NCI-H146 treated with DMSO at 0.1 percent for 48 hours (cell line): Measurements from ENCODE around the gene MPV17L2.

Experiments used
- DNase-seq: peaks from one replicate; lab custom pipeline; 2025; ENCODE audit not compliant: unreplicated experiment; lab: John Stamatoyannopoulos, UW

Gene MPV17L2

GRCh38 chr19:18214779-18215433 is 21.9 kb downstream of the MPV17L2 start:
- DNase-seq: no peak

- DNase-seq: no peak
Observed at GRCh38 chr19:18216789-18217188, 23.8 kb downstream of the MPV17L2 start.

- no peak for DNase-seq
Observed at GRCh38 chr19:18218159-18218558, 25.1 kb downstream of the MPV17L2 start.

GRCh38 chr19:18218600-18218999 is 25.6 kb downstream of the MPV17L2 start:
- DNase-seq: no peak

GRCh38 chr19:18219911-18220631 is 27.1 kb downstream of the MPV17L2 start:
- DNase-seq: no peak

- DNase-seq: peak; percentile 58
Observed at GRCh38 chr19:18220632-18221275, 27.7 kb downstream of the MPV17L2 start.

- DNase-seq: no peak
Observed at GRCh38 chr19:18221815-18222725, 29.1 kb downstream of the MPV17L2 start.

GRCh38 chr19:18223860-18224524 is 31.0 kb downstream of the MPV17L2 start:
- peak; percentile 48 for DNase-seq

GRCh38 chr19:18224525-18225354 is 31.7 kb downstream of the MPV17L2 start:
- DNase-seq: peak; percentile 97

- DNase-seq: no peak
Observed at GRCh38 chr19:18225355-18225701, 32.3 kb downstream of the MPV17L2 start.

GRCh38 chr19:18225702-18226468 is 32.9 kb downstream of the MPV17L2 start, which contains the start of gene PDE4C:
Gene PDE4C, minus strand, starts transcription at chr19:18226438. Its CDS starts 23 bp downstream, at chr19:18226415.
- no peak for DNase-seq

GRCh38 chr19:18226956-18227780 is 34.1 kb downstream of the MPV17L2 start:
- no peak for DNase-seq

GRCh38 chr19:18227781-18228271 is 34.8 kb downstream of the MPV17L2 start:
- no peak for DNase-seq

GRCh38 chr19:18229474-18229873 is 36.5 kb downstream of the MPV17L2 start:
- no peak for DNase-seq

GRCh38 chr19:18229915-18230314 is 36.9 kb downstream of the MPV17L2 start:
- no peak for DNase-seq

- no peak for DNase-seq
Observed at GRCh38 chr19:18230941-18231734, 38.1 kb downstream of the MPV17L2 start.

- DNase-seq: no peak
Observed at GRCh38 chr19:18231775-18232174, 38.8 kb downstream of the MPV17L2 start.
